ENCODE measurements around the gene PTPRD.

- TF ChIP-seq POLR2AphosphoS5 (IDR thresholded peaks at IDR 0.05; ENCODE audit: borderline replicate concordance, low read depth, low read length): no peak
- no peak for TF ChIP-seq EZH2 (IDR thresholded peaks at IDR 0.05)
These were observed 1741.4 kb downstream of the PTPRD start for GRCh38 chr9:8871396-8871795.
